Spinal cord (tissue), 10 donors: Measurements from ENCODE around the gene ENGASE. TPM values are rescaled to one million over a fixed set of nuclear protein-coding genes. Genes with fewer than 3 reads are reported as not detected.

Experiments
- DNase-seq, 6 donors: peaks; one replicate each; pipeline versions ENCODE4 v3.0.0 to v3.0.0-alpha.2; 2013 to 2015; ENCODE audit warnings: low spot score in 6 of 6, low read depth in 4 of 6
- H3K27ac ChIP-seq: one replicate; pipeline ENCODE4 v1.5.1; 2013; ENCODE audit warnings: low read depth, low read length, control low read depth
- H3K27me3 ChIP-seq: one replicate; pipeline ENCODE4 v1.6.1; 2013; ENCODE audit warnings: low read length; ENCODE audit not compliant: control insufficient read depth, insufficient read depth
- H3K36me3 ChIP-seq: one replicate; pipeline ENCODE4 v1.6.1; 2013; ENCODE audit warnings: low read length; ENCODE audit not compliant: control insufficient read depth, insufficient read depth
- H3K4me1 ChIP-seq: one replicate; pipeline ENCODE4 v1.6.1; 2013; ENCODE audit warnings: low read length; ENCODE audit not compliant: control insufficient read depth, insufficient read depth
- H3K4me3 ChIP-seq: one replicate; pipeline ENCODE4 v1.5.1; 2013; ENCODE audit warnings: low read depth, low read length, control low read depth
- H3K9me3 ChIP-seq: one replicate; pipeline ENCODE4 v1.6.1; 2013; ENCODE audit warnings: low read length; ENCODE audit not compliant: control insufficient read depth, insufficient read depth
- WGBS: methylation state at CpG from one replicate; pipeline ENCODE4 v1.1.5; 2013; ENCODE audit warnings: missing lambda C conversion rate; ENCODE audit not compliant: insufficient coverage; 5-methylcytosine and 5-hydroxymethylcytosine counted together
- polyA plus RNA-seq, 2 donors: library from polyadenylated mRNA; unstranded; fragments of 120-200 nt; gene quantifications; one replicate each; pipeline ENCODE4 v1.2.1, GENCODE V29; 2013; ENCODE audit not compliant: insufficient read length in 2 of 2
- total RNA-seq, 2 donors: library from RNA; depleted of rRNA in 1 of 2; stranded (reverse); fragments of 120-200 nt in 1 of 2; fragments of >200 nt in 1 of 2; gene quantifications; one replicate each; pipeline versions ENCODE4 v1.2.3 to v1.2.4, GENCODE V29; 2013 to 2014
- donor health status: healthy.

The ENGASE gene
- total and polyA plus RNA-seq, 4 donors, result 15.3 to 32.6 (median 22.2) TPM

- Histone ChIP-seq H3K27ac (no peak overlapping the region), H3K4me3 (no peak overlapping the region), H3K9me3 (no peaks in the 10 kb centered on the region), H3K4me1 (peaks cover 4% of the 10 kb centered on the region), H3K36me3 (peaks cover 53% of the 10 kb centered on the region), H3K27me3 (peaks cover 19% of the 10 kb centered on the region)
- no peak for DNase-seq
- WGBS, result 62% methylated on average over 9 of the region's 13 CpGs
Observed at GRCh38 chr17:79101111-79101673, 26.6 kb downstream of the ENGASE start.

DNA sequence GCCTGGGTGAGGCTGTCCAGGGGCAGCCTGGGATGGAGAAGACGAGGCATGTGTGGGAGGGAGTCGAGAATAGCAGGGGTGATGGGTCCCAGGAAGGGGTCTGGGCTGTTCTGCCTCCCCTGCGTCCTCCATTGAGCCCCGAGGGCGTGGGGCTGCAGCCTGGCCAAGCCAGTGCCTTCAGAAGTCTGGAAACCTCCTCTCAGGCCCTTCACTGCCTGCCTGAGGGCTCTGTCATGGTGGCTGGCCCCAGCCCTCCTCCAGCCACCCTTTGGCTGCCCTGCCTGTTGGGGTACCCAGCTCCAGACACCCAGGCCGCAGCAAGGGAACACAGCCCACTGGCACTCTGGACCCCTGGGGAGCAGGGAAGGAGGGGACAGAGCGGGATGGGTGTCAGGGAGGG, 27.6 kb downstream of the ENGASE start:
- Histone ChIP-seq H3K4me3 (no peak overlapping the region), H3K36me3 (peaks cover 63% of the 10 kb centered on the region), H3K4me1 (peaks cover 4% of the 10 kb centered on the region), H3K27me3 (peaks cover 10% of the 10 kb centered on the region), H3K27ac (no peak overlapping the region), H3K9me3 (no peaks in the 10 kb centered on the region)
- WGBS, result 72% methylated on average over 7 of the region's 7 CpGs
- DNase-seq, result no peak

GRCh38 chr17:79104898-79105600, 30.4 kb downstream of the ENGASE start:
- DNase-seq, result no peak
- Histone ChIP-seq H3K9me3 (no peaks in the 10 kb centered on the region), H3K36me3 (peaks cover 76% of the 10 kb centered on the region), H3K4me3 (no peak overlapping the region), H3K27me3 (peaks cover 2% of the 10 kb centered on the region), H3K27ac (no peak overlapping the region), H3K4me1 (peaks cover 8% of the 10 kb centered on the region)
- 75% methylated on average over 12 of the region's 12 CpGs for WGBS

- DNase-seq, result no peak
- Histone ChIP-seq H3K27me3 (peaks cover 2% of the 10 kb centered on the region), H3K9me3 (no peaks in the 10 kb centered on the region), H3K4me1 (peaks cover 8% of the 10 kb centered on the region), H3K4me3 (no peak overlapping the region), H3K27ac (no peak overlapping the region), H3K36me3 (peaks cover 75% of the 10 kb centered on the region)
- WGBS, result 76% methylated on average over 14 of the region's 14 CpGs
Observed at GRCh38 chr17:79105937-79106336, 31.3 kb downstream of the ENGASE start.

- no peak for DNase-seq
- Histone ChIP-seq H3K4me3 (no peak overlapping the region), H3K27me3 (peaks cover 2% of the 10 kb centered on the region), H3K9me3 (no peaks in the 10 kb centered on the region), H3K4me1 (peaks cover 8% of the 10 kb centered on the region), H3K36me3 (peaks cover 74% of the 10 kb centered on the region), H3K27ac (no peak overlapping the region)
- WGBS, result 91% methylated on average over 11 of the region's 11 CpGs
Observed at GRCh38 chr17:79106958-79107357, 32.3 kb downstream of the ENGASE start.

DNA sequence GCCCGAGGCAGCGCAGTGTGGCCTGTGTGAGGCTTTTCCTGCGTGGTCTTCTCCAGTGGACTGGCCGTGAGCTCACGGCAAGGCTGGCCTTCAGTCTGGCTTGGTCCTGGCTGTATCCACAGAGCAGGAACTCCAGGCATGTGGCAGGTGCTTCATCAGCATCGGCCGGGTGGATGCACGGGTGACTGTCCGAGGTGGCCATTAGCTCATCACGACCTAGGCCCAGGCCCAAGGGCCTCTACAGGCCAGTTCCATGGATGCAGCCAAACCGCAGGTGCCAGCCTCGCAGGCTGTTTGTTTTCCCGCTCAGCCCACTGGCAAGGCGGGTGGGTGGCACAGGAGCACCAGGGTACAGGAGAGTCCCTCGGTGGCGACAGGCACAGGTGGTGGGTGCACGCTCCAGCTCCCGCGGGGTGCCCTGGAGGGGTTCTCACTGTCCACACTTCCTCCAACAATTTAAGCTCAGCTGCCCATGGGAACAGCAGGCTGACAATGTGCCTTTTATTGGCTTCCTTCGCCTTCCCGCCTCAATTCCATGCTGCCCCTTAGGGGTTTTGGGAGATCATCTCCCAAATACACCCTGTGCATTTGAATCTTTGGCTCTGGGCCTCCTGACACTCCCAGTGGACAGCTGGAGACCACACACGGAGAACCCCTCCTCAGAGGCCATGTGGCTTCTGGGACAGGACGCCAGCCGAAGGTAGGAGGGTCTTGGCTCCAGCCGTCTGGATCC, 33.0 kb downstream of the ENGASE start:
- Histone ChIP-seq H3K36me3 (peaks cover 74% of the 10 kb centered on the region), H3K4me3 (no peak overlapping the region), H3K27me3 (peaks cover 2% of the 10 kb centered on the region), H3K27ac (no peak overlapping the region), H3K9me3 (no peaks in the 10 kb centered on the region), H3K4me1 (peaks cover 8% of the 10 kb centered on the region)
- DNase-seq, result no peak
- 81% methylated on average over 23 of the region's 25 CpGs for WGBS

- WGBS, result 74% methylated on average over 25 of the region's 26 CpGs
- peaks cover 74% of the 10 kb centered on the region for H3K36me3 ChIP-seq
- H3K27ac ChIP-seq, result no peak overlapping the region
- DNase-seq, result no peak
- H3K4me1 ChIP-seq, result peaks cover 8% of the 10 kb centered on the region
- peaks cover 2% of the 10 kb centered on the region for H3K27me3 ChIP-seq
- H3K9me3 ChIP-seq, result no peaks in the 10 kb centered on the region
- H3K4me3 ChIP-seq, result no peak overlapping the region
Observed at GRCh38 chr17:79108232-79108850, 33.7 kb downstream of the ENGASE start.

DNA sequence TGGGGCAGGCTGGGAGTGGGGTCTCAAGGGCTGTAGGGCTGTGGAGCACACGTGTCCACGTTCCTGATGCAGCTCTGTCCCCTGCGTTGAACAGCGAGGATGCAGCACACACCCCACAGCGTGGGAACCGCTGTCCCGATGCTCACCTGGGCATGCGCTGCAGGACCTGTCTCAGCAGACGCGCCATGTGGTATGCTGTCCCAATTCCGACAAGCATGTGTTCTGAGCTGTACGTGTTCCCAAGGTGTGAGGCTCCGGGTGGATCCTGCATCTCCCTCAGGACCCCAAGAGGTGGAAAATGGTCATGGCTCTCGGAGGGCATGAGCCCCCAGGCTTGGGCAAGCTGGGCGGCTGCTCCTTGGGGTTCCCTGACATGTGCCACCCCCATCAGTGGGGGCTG, 34.2 kb downstream of the ENGASE start:
- H3K27ac ChIP-seq, result no peak overlapping the region
- no peaks in the 10 kb centered on the region for H3K9me3 ChIP-seq
- peaks cover 73% of the 10 kb centered on the region for H3K36me3 ChIP-seq
- 85% methylated on average over 15 of the region's 15 CpGs for WGBS
- no peak overlapping the region for H3K4me3 ChIP-seq
- no peak for DNase-seq
- peaks cover 8% of the 10 kb centered on the region for H3K4me1 ChIP-seq
- H3K27me3 ChIP-seq, result no peaks in the 10 kb centered on the region

DNA sequence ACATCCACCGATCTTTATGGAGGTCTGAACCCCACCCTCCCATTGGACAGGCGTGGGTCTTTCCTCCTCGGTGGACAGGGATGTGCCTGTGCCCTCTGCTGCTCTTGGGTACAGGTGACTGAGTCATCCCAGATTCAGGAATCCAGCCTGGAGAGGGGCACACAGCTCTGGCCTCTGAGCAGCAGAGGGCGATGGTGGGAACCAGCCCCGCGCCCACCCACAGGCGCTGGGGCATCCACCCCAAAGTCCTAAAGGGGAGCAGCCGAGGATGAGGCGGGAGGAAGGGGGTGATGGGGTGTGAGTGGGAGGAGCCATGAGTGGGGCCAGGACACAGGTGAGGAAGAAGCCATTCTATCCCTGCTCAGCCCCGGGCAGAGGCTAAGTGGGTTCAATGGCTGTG, 35.0 kb downstream of the ENGASE start:
- H3K27ac ChIP-seq, result no peak overlapping the region
- WGBS, result 54% methylated on average over 9 of the region's 10 CpGs
- peaks cover 78% of the 10 kb centered on the region for H3K36me3 ChIP-seq
- no peaks in the 10 kb centered on the region for H3K9me3 ChIP-seq
- no peak overlapping the region for H3K4me3 ChIP-seq
- H3K27me3 ChIP-seq, result no peaks in the 10 kb centered on the region
- H3K4me1 ChIP-seq, result peaks cover 15% of the 10 kb centered on the region
- no peak for DNase-seq
